Measurements from ENCODE around the gene MYH11.

MYH11 gene

DNA sequence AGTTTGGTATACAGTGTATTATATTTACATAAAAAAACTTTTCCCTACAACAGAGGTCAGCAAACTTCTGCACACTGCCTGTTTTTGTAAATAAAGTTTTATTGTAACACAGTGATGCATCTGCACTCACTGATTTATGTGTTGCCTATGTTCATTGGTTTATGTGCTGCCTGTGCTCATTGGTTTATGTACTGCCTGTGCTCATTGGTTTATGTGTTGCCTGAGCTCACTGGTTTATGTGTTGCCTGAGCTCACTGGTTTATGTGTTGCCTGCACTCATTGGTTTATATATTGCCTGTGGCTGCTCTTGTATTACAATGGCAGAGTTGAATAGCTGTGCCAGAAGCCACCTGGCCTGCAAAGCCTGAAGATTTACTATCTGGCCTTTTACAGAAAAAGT is 81.6 kb downstream of the MYH11 start:
- no peak for DNase-seq

DNA sequence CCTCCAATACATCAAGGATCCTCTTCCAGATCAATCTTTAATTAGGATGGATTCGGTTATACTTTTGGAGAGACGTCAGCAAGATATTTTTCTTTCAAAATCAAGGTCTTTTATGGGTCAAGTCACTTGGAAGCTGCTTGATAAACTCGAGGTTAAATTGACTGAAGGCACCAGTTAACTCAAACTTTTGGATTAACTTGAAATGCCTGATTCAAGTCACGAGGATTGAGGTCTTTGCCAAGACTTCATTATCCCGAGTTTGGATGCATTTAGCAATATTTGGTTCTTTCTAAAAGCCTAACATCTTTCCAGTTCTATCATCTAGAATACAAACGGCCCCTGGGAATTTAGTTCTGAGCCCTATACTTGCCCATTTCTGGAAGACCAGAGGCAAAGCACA is 82.9 kb downstream of the MYH11 start:
- no peak for DNase-seq

DNA sequence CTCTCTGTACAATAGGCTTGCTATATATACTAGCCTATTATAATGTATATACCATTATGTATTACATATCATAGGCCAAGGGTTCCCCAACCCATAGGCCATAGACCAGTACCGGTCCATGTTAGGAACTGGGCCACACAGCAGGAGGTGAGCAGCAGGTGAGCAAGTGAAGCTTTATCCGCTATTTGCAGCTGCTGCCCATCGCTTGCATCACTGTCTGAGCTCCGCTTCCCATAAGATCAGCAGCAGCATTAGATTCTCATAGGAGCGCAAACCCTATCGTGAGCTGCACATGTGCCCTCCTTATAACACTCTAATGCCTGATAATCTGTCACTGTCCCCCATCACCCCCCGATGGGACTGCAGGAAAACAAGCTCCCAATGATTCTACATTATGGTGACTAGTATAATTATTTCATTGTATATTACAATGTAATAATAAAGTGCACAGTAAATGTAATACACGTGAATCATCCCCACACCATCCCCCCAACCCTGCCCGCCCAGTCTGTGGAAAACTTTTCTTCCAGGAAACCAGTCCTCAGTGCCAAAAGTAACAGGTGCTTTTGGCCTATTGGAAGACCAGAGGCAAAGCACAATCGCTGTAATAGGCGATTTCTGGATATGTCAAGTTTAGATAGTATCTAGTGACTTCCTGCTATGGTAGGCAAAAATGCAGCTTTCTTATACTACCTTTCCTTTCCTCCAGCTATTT is 84.1 kb downstream of the MYH11 start:
- DNase-seq: no peak

- no peak for DNase-seq
Observed at GRCh38 chr16:15771694-15772093, 85.1 kb downstream of the MYH11 start.

DNA sequence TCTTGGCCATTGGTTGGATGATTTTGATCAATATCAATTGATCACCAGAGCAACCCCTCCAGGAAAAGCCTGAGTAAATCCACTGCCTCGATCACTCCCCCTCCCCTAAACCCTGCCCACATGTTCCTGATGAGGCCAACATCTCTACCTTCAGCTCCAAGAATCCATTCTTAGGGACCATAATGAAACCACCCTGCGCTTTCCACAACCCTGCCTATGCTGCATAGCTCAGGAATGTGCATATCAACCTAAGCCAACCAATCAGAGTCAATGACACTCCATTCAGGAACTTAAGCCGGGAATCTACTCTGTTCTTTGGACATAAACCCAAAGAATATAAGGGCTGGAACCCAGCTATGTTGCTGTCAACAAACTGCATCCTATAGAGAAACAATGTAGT is 86.3 kb downstream of the MYH11 start:
- DNase-seq: no peak

GRCh38 chr16:15770107-15770506 is 86.7 kb downstream of the MYH11 start:
- no peak for DNase-seq

DNA sequence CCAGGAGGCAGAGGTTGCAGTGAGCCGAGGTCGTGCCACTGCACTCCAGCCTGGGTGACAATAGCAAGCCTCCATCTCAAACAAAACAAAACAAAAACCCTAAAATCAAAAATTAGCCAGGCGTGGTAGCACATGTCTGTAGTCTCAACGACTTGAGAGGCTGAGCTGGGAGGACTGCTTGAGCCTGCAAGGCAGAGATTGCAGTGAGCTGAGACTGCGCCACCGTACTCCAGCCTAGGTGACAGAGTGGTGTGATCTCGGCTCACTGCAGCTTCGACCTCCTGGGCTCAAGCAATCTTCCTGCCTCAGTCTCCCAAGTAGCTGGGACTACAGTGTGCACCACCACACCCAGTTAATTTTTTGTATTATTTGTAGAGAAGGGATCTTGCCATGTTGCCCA is 87.6 kb downstream of the MYH11 start:
- no peak for DNase-seq

GRCh38 chr16:15768201-15768600 is 88.6 kb downstream of the MYH11 start:
- no peak for DNase-seq

GRCh38 chr16:15766918-15767317 is 89.9 kb downstream of the MYH11 start:
- DNase-seq: no peak

- peak; percentile 49 for DNase-seq
Observed at GRCh38 chr16:15765880-15766279, 90.9 kb downstream of the MYH11 start.

GRCh38 chr16:15765116-15765515 is 91.7 kb downstream of the MYH11 start:
- no peak for DNase-seq

DNA sequence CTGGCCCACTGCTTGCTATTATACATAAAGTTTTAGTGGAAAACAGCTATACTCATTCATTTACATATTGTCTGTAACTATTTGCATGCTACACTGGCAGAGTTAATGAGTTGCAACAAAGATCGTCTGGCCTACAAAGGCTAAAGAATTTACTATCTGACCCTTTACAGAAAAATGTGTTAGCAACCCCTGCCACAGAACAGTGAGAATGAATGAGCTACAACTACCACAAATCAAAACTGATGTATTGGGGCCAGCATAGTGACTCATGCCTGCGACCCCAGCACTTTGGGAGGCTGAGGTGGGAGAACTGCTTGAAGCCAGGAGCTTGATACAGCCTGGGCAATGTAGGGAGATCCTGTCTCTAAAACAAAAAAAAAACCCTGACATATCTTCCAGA is 92.7 kb downstream of the MYH11 start:
- no peak for DNase-seq

- DNase-seq: no peak
Observed at GRCh38 chr16:15760129-15760528, 96.7 kb downstream of the MYH11 start.

GRCh38 chr16:15759070-15759469 is 97.8 kb downstream of the MYH11 start:
- DNase-seq: no peak

GRCh38 chr16:15757630-15758251 is 99.1 kb downstream of the MYH11 start:
- no peak for DNase-seq

DNA sequence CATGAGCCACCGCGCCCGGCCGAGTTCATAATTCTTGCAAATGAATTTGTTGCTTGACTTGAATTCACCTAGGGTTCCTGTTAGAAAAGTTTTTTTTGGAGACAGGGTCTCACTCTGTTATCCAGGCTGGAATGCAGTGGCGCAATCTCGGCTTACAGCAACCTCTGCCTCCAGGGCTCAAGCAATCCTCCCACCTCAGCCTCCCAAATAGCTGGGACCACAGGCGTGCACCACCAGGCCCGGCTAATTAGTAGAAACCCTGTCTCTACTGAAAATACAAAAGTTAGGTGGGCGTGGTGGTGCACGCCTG is 99.8 kb downstream of the MYH11 start:
- DNase-seq: no peak

- DNase-seq: no peak
Observed at GRCh38 chr16:15754821-15755534, 101.8 kb downstream of the MYH11 start.

GRCh38 chr16:15752717-15753488 is 103.9 kb downstream of the MYH11 start:
- no peak for DNase-seq

DNA sequence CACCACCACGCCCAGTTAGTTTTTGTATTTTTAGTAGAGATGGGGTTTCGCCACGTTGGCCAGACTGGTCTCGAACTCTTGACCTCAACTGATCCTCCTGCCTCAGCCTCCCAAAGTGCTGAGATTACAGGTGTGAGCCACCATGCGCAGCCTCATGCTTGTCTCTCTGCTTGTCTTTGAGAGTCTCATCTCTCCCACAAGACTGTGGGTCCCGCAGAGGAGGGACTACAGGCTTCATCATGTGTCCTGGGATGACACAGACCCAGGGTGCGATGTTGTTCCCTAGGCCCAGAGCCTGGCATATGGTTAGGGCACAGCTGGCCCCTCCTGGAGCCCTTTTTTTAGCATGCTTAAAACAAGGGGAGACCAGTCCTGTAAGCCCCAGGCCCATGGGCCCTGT is 104.9 kb downstream of the MYH11 start:
- no peak for DNase-seq

- DNase-seq: no peak
Observed at GRCh38 chr16:15749985-15750384, 106.8 kb downstream of the MYH11 start.

- DNase-seq: no peak
Observed at GRCh38 chr16:15749371-15749770, 107.5 kb downstream of the MYH11 start.

- DNase-seq: no peak
Observed at GRCh38 chr16:15748654-15749053, 108.2 kb downstream of the MYH11 start.

- DNase-seq: no peak
Observed at GRCh38 chr16:15747937-15748336, 108.9 kb downstream of the MYH11 start.

DNA sequence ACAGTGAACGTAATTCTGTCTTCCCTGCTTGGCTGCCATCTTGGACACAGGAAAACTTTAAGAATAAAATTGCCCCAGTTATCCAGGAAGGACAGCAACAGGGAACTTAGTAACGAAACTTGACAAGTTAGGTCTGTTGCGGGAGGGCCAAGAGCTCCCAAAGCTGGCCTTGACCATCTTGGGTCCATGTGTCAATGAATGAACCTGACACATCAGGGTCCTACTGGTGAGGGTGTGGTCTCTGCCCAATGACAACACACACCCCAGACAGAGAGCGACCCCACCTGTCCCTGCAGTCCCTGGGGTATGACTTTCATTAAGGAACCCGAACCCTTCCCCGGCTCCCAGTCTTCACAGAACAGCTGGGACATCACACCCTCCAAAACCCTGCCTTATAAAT is 110.5 kb downstream of the MYH11 start:
- DNase-seq: no peak

All from NCI-H1105 (cell line).